Activated CD8-positive, alpha-beta T cell treated with anti-CD3 and anti-CD28 coated beads for 36 hours (primary cell): Measurements from ENCODE around the gene TCHP. TPM values are rescaled to one million over a fixed set of nuclear protein-coding genes. Genes with fewer than 3 reads are reported as not detected.

ENCODE experiments used
- ATAC-seq: fragments of 200-7000 bp; cut with Tn5 transposase; one replicate; pipeline ENCODE4 v1.10.0; 2021; ENCODE audit warnings: mild to moderate bottlenecking, moderate library complexity
- CTCF ChIA-PET: fragments of 350-600 bp; sonication (Branson Sonifier 250); formaldehyde crosslinking; loops from one replicate; lab custom pipeline; 2021; ENCODE audit warnings: antibody characterized with exemption; lab: Charles Lee
- POLR2A ChIA-PET: fragments of 350-600 bp; sonication (Branson Sonifier 250); formaldehyde crosslinking; loops from one replicate; lab custom pipeline; 2021; ENCODE audit warnings: antibody characterized with exemption; lab: Charles Lee
- DNase-seq: peaks from one replicate; pipeline ENCODE4 v3.0.0-alpha.2; 2020
- H3K27ac Mint-ChIP-seq: one replicate; pipeline ENCODE4 v1.8.0; 2021; ENCODE audit warnings: mild to moderate bottlenecking, mixed read lengths
- H3K27me3 Mint-ChIP-seq: one replicate; pipeline ENCODE4 v1.8.0; 2021; ENCODE audit warnings: mixed read lengths
- H3K36me3 Mint-ChIP-seq: one replicate; pipeline ENCODE4 v1.8.0; 2021; ENCODE audit warnings: low read depth, mixed read lengths
- H3K4me1 Mint-ChIP-seq: one replicate; pipeline ENCODE4 v1.8.0; 2021; ENCODE audit warnings: low read depth, mixed read lengths
- H3K4me3 Mint-ChIP-seq: one replicate; pipeline ENCODE4 v1.8.0; 2021; ENCODE audit warnings: mild to moderate bottlenecking, moderate library complexity, mixed read lengths
- H3K9me3 Mint-ChIP-seq: one replicate; pipeline ENCODE4 v1.8.0; 2021; ENCODE audit warnings: mixed read lengths
- intact Hi-C: fragments of 100-400 bp; cut with micrococcal nuclease; formaldehyde crosslinking; loops from one replicate; pipeline ENCODE4 v1.10.0; 2022
- total RNA-seq, 2 experiments: library from RNA; stranded (reverse); gene quantifications; one replicate each; pipeline ENCODE4 v1.2.3, GENCODE V29; 2021
- TF ChIP-seq, protein P1 (sequence below): fragments of 200-600 bp; IDR thresholded peaks from one replicate; pipeline ENCODE4 v1.8.0; 2022; ENCODE audit warnings: antibody characterized with exemption, mild to moderate bottlenecking

TCHP gene
- total RNA-seq, 2 experiments from 2014 or later: 19.9 to 21.0 TPM

DNA sequence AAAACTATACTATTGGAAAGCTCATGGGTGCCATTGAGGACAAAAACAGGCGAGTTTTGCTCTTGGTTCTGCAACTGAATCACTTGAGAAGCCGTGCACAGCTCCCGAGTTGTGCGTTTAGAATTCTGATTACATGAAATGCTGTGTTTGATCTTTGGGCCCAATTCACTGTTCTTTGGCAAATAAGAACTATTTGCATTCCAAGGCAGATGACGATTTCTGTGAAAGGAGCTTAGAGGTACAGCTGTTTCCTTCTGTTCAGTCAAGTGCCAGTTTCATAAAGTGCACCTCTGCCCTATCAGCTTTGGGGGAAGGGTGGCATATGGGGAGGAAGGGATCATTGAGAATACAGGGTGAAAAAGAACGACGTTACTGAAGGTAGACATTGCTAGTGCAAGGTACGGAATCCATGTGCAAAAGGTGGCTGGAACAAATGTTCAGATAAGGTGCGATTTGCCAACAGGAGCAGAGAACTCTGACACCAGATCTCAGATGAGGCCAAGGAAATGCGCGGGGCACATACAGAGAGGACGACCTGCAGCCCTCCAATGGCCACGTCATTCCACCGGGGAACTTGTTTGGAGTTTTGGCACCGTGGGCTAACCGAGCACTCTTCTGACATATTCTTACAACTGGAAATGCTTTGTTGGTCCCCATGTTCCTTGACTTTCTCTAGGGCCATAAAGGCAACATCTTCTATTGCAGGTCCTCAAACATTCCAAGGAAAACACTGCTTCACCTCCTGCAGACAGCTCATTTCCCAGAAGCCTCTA, 30.1 kb downstream of the TCHP start:
- Mint-ChIP-seq H3K27me3 (no peaks in the 10 kb centered on the region), H3K36me3 (peaks cover 24% of the 10 kb centered on the region), H3K9me3 (no peaks in the 10 kb centered on the region), H3K4me3 (no peak overlapping the region), H3K4me1 (no peaks in the 10 kb centered on the region), H3K27ac (no peak overlapping the region)
- DNase-seq (no peak), ATAC-seq (no peak)
- POLR2A ChIA-PET: interaction anchor here (1.7 kb wide), 1 partner anchor 16 kb away, joined by 5 read pairs; no protein-coding TSS in a partner anchor
- CTCF ChIA-PET: interaction anchor here (1.0 to 5.1 kb wide), 3 partner anchors 30 to 167 kb away, joined by 4 to 34 read pairs (median 5); partner anchors contain the start of gene TCHP
- intact Hi-C loops: no loop called here
- TF ChIP-seq, protein P1, sequence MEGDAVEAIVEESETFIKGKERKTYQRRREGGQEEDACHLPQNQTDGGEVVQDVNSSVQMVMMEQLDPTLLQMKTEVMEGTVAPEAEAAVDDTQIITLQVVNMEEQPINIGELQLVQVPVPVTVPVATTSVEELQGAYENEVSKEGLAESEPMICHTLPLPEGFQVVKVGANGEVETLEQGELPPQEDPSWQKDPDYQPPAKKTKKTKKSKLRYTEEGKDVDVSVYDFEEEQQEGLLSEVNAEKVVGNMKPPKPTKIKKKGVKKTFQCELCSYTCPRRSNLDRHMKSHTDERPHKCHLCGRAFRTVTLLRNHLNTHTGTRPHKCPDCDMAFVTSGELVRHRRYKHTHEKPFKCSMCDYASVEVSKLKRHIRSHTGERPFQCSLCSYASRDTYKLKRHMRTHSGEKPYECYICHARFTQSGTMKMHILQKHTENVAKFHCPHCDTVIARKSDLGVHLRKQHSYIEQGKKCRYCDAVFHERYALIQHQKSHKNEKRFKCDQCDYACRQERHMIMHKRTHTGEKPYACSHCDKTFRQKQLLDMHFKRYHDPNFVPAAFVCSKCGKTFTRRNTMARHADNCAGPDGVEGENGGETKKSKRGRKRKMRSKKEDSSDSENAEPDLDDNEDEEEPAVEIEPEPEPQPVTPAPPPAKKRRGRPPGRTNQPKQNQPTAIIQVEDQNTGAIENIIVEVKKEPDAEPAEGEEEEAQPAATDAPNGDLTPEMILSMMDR: no peak

DNA sequence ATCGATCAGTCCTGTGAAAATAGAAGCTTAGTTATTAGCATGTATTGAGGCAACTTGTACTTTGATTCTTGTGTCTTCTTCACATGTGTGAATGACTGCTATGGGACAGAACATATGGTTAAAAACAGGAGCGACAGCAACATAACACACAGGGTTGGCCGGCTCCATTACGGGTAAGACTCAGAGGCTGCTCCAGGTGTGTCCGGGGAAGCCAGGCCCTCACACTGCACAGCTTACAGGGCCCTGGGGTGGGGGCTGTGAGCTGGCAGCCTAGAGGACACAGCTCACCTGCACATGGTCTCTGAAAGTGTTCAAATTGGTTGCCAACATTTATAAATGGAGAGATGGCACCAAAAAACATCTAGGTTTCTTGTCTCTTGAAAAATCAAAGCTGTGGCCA, 31.1 kb downstream of the TCHP start:
- TF ChIP-seq, protein P1: no peak
- Mint-ChIP-seq H3K27ac (no peak overlapping the region), H3K4me3 (no peak overlapping the region), H3K36me3 (peaks cover 26% of the 10 kb centered on the region), H3K9me3 (no peaks in the 10 kb centered on the region), H3K4me1 (no peaks in the 10 kb centered on the region), H3K27me3 (no peaks in the 10 kb centered on the region)
- ATAC-seq (no peak), DNase-seq (no peak)
- intact Hi-C loops: no loop called here
- POLR2A ChIA-PET: interaction anchor here (0.7 to 1.7 kb wide), 2 partner anchors 16 to 17 kb away, joined by 3 to 5 read pairs; no protein-coding TSS in a partner anchor
- CTCF ChIA-PET: interaction anchor here (1.5 to 1.9 kb wide), 2 partner anchors 31 to 86 kb away, joined by 4 to 5 read pairs; partner anchors contain the start of gene TCHP

DNA sequence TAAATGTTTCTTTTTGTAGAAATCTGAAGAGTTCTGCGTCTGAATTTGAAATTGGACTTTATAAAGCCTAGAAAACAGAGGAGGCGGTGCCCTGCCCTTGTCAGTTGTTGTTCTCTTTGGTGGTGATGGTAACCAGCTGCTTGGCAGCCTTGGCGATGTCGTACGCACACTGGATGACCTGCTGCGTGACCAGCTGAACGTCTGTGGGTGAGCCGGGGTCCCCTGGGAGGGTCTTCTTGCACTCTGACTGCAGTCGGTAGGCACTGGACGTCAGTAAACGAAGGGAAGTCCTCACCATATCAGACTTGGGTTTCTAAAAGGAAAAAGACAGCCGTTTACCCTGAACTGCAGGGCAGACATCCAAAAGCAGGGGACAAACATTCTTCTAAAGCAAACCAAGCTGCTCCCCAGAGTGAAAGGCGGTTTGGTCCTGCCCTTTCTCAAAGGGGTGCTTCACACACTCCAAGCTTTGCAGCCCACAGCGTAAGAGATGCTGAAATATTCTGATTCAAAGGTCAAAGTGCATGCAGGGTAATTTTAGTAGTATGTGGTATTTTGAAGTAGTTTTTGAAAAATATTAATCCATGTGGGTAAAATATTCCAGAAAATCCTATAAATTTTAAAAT, 32.9 kb downstream of the TCHP start:
- intact Hi-C loops: no loop called here
- CTCF ChIA-PET: interaction anchor here (0.5 to 1.5 kb wide), 2 partner anchors 71 to 88 kb away, joined by 3 to 4 read pairs; no protein-coding TSS in a partner anchor
- TF ChIP-seq, protein P1: no peak
- DNase-seq (no peak), ATAC-seq (no peak)
- Mint-ChIP-seq H3K4me1 (no peaks in the 10 kb centered on the region), H3K9me3 (no peaks in the 10 kb centered on the region), H3K27me3 (no peaks in the 10 kb centered on the region), H3K4me3 (no peak overlapping the region), H3K27ac (no peak overlapping the region), H3K36me3 (peaks cover 25% of the 10 kb centered on the region)
- POLR2A ChIA-PET: no interaction called here

DNA sequence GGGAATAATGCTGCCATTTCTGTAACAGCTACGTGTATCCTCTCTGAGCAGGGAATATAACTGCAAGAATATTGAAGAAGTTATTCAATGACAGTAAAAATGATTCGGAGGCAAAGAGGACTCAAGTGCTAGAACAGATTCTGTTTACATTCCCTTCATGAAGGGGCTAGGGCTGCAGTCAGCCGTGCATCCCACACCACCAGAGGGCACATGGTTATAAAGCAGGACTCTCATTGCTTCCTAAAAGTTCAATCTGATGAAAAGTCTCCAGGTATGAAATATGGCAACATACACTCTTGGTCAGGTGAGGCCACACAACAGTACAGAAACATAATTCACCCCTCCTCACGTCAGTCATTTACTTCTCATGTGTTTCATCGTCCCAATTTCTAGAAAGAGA, 34.0 kb downstream of the TCHP start:
- ChIA-PET POLR2A (no interaction called here), CTCF (interaction anchor here (1.1 kb wide), 1 partner anchor 83 kb away, joined by 3 read pairs; no protein-coding TSS in a partner anchor)
- Mint-ChIP-seq H3K4me1 (no peaks in the 10 kb centered on the region), H3K9me3 (no peaks in the 10 kb centered on the region), H3K4me3 (no peak overlapping the region), H3K36me3 (peaks cover 28% of the 10 kb centered on the region), H3K27me3 (no peaks in the 10 kb centered on the region), H3K27ac (no peak overlapping the region)
- peak; percentile 49 for DNase-seq
- TF ChIP-seq, protein P1: peak; percentile 42
- peak; percentile 49 for ATAC-seq
- intact Hi-C loops: no loop called here
